A549 (cell line): Measurements from ENCODE around the gene SLC5A4.

Experiments used
- BHLHE40 ChIP-seq: IDR thresholded peaks from 2 replicates; pipeline ENCODE4 v1.6.1; 2012; ENCODE audit warnings: low read depth, low read length, inconsistent platforms
- EP300 ChIP-seq, 2 experiments: fragments of >200 bp; sonication (Bioruptor Twin); formaldehyde crosslinking; IDR thresholded peaks; 2 replicates in 1 of 2; 3 replicates in 1 of 2; pipeline ENCODE4 v1.6.1; 2016 to 2017
- FOSL2 ChIP-seq, 2 experiments: fragments of 450-650 bp in 1 of 2; fragments of >200 bp in 1 of 2; sonication (Bioruptor Twin) in 1 of 2; formaldehyde crosslinking; IDR thresholded peaks; 2 replicates each; pipeline versions ENCODE4 v1.5.0 to v1.6.1; 2016 to 2020; ENCODE audit warnings: mild to moderate bottlenecking in 1 of 2, moderate library complexity in 1 of 2

DNA sequence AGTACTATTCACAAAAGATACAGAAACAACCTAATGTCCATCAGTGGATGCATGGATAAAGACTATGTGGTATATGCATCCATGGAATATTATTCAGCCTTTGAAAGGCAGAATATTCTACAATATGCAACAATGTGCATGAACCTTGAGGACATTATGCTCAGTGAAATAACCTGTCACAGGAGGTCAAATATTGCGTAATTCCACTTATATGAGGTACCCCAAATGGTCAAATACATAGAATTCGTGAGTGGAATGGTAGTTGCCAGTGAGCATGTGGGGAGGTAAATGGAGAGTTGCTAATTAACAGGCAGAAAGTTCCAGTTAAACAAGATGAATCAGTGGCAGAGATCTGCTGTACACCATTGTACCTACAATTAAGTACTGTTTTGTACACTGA, 3.6 kb upstream of the SLC5A4 start:
- TF ChIP-seq FOSL2 (IDR thresholded peaks at IDR 0.05) (no peak), FOSL2 (CRISPR knock-in tag; IDR thresholded peaks at IDR 0.05) (no peak), EP300 (IDR thresholded peaks at IDR 0.05) (no peak), BHLHE40 (no peak)
